NCI-H128 (cell line): ENCODE measurements around the gene ATP8A2.

ENCODE experiments used
- DNase-seq: peaks from one replicate; lab custom pipeline; 2025; ENCODE audit not compliant: unreplicated experiment; lab: John Stamatoyannopoulos, UW

ATP8A2 gene

GRCh38 chr13:25722893-25723292 is 351.1 kb downstream of the ATP8A2 start:
- no peak for DNase-seq

GRCh38 chr13:25725104-25725503 is 353.3 kb downstream of the ATP8A2 start:
- no peak for DNase-seq

- DNase-seq: no peak
Observed at GRCh38 chr13:25727250-25727649, 355.5 kb downstream of the ATP8A2 start.

- no peak for DNase-seq
Observed at GRCh38 chr13:25727810-25728209, 356.0 kb downstream of the ATP8A2 start.

GRCh38 chr13:25729201-25729600 is 357.4 kb downstream of the ATP8A2 start:
- no peak for DNase-seq

- no peak for DNase-seq
Observed at GRCh38 chr13:25731037-25731436, 359.3 kb downstream of the ATP8A2 start.

- DNase-seq: no peak
Observed at GRCh38 chr13:25731536-25731935, 359.8 kb downstream of the ATP8A2 start.

- DNase-seq: no peak
Observed at GRCh38 chr13:25732111-25732865, 360.5 kb downstream of the ATP8A2 start.

GRCh38 chr13:25733001-25733491 is 361.3 kb downstream of the ATP8A2 start:
- no peak for DNase-seq

GRCh38 chr13:25733696-25734435 is 362.1 kb downstream of the ATP8A2 start:
- DNase-seq: no peak

GRCh38 chr13:25738342-25739196 is 366.8 kb downstream of the ATP8A2 start:
- peak; percentile 56 for DNase-seq

- no peak for DNase-seq
Observed at GRCh38 chr13:25739376-25739775, 367.6 kb downstream of the ATP8A2 start.

GRCh38 chr13:25741796-25742195 is 370.0 kb downstream of the ATP8A2 start:
- DNase-seq: no peak

- no peak for DNase-seq
Observed at GRCh38 chr13:25742220-25742619, 370.4 kb downstream of the ATP8A2 start.

GRCh38 chr13:25743421-25743820 is 371.6 kb downstream of the ATP8A2 start:
- no peak for DNase-seq

- no peak for DNase-seq
Observed at GRCh38 chr13:25744178-25744577, 372.4 kb downstream of the ATP8A2 start.

GRCh38 chr13:25746131-25746530 is 374.4 kb downstream of the ATP8A2 start:
- no peak for DNase-seq

- no peak for DNase-seq
Observed at GRCh38 chr13:25752957-25753551, 381.3 kb downstream of the ATP8A2 start.

- DNase-seq: no peak
Observed at GRCh38 chr13:25753976-25754375, 382.2 kb downstream of the ATP8A2 start.

- no peak for DNase-seq
Observed at GRCh38 chr13:25756251-25756650, 384.5 kb downstream of the ATP8A2 start.

- no peak for DNase-seq
Observed at GRCh38 chr13:25756912-25757311, 385.1 kb downstream of the ATP8A2 start.
